ENCODE measurements around the gene SCN8A.

SCN8A gene

DNA sequence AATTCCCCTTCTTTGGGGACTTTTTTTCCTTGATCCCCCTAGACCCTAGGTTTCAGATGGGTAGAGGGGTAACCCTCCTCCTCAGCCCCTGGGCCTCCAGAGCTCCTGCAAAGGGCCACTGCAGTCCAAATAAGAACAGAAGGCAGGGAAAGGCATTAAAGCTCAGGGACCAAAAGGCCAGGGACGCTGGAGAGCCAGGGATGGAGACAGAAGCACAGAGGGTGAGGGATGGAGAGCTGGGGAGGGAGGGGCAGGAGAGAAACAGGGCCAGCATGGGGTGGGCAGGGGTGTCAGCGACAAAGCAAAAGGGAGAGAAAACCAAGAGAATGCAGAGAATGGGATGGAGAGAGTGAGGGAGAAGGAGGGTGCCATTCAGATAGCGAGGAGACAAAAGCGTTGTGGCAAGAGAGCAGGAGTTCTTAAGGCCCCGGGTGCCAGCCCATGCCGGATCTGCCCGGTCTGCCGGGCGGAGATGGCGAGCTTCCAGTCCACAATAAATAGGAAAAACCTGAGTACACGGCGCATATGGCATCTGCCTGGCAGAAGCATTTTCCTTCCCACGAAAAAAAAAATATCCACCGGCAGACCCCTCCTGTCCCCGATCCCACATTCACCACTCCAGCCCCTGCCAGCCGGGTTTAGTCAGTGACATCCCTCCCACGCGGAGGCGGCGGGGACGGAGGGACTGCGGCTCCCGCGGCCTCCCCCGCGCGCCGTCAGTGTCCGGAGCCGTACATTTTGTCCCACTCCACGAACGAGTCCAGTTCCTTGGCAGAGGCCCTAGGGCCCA is 228.9 kb downstream of the SCN8A start:
- in situ Hi-C loops (cut with MboI; ENCODE audit: low sequenced_read_pairs, unreplicated experiment), result no loop called here
- DNase-seq (ENCODE audit: low spot score), result no peak
- no peak for TF ChIP-seq CTCF (IDR thresholded peaks at IDR 0.05; ENCODE audit: borderline replicate concordance, control extremely low read depth, extremely low read depth, insufficient read depth, missing control alignments)

DNA sequence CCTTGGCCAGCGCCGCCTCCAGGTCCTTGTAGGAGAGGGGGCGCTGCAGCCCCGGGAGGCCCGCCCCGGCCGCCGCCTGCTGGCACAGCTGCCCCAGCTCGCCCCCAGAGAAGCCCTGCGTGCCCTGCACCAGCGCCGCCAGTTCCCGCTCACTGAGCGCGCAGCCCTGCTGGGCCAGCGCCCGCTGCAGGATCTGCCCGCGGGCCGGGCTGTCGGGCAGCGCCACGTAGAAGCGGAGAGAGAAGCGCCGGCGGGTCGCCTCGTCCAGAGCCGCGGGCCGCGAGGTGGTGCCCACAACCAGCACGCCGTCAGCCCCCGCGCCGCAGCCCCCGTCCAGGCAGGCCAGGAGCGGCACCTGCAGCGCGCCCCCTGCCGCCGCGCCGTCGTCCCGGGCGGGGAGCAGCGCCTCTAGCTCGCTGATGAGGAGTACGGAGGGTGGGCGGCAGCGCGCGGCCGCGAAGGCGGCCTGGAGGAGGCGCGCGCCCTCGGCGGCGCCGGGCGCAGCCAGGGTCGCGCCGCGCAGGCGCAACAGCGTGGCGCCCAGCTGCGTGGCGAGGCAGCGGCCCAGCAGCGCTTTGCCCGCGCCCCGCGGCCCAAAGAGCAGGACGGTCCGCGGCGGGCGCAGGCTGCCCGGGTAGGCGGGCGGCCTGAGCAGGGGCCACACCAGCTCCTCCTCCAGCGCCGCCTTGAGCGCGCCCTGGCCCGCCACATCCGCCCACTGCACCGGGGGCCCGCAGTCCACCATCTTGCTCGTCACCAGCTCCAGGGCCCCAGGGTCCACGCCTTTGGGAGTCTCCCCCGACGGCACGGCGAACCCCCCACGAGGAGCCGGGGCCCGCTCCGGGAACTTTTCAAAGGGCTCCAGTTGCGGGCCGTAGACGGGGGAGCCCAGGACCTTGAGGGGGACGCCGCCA is 229.8 kb downstream of the SCN8A start:
- peak; percentile 26 for TF ChIP-seq CTCF (IDR thresholded peaks at IDR 0.05; ENCODE audit: borderline replicate concordance, control extremely low read depth, extremely low read depth, insufficient read depth, missing control alignments)
- in situ Hi-C loops (cut with MboI; ENCODE audit: low sequenced_read_pairs, unreplicated experiment), result no loop called here
- peak; percentile 73 for DNase-seq (ENCODE audit: low spot score)

- TF ChIP-seq CTCF (IDR thresholded peaks at IDR 0.05; ENCODE audit: borderline replicate concordance, control extremely low read depth, extremely low read depth, insufficient read depth, missing control alignments), result no peak
- in situ Hi-C loops (cut with MboI; ENCODE audit: low sequenced_read_pairs, unreplicated experiment), result no loop called here
- no peak for DNase-seq (ENCODE audit: low spot score)
Observed at GRCh38 chr12:51821440-51822260, 230.6 kb downstream of the SCN8A start.

- in situ Hi-C loops (cut with MboI; ENCODE audit: low sequenced_read_pairs, unreplicated experiment), result no loop called here
- no peak for TF ChIP-seq CTCF (IDR thresholded peaks at IDR 0.05; ENCODE audit: borderline replicate concordance, control extremely low read depth, extremely low read depth, insufficient read depth, missing control alignments)
- no peak for DNase-seq (ENCODE audit: low spot score)
Observed at GRCh38 chr12:51822261-51822616, 231.2 kb downstream of the SCN8A start.

GRCh38 chr12:51822956-51823355 is 231.9 kb downstream of the SCN8A start:
- in situ Hi-C loops (cut with MboI; ENCODE audit: low sequenced_read_pairs, unreplicated experiment), result no loop called here
- TF ChIP-seq CTCF (IDR thresholded peaks at IDR 0.05; ENCODE audit: borderline replicate concordance, control extremely low read depth, extremely low read depth, insufficient read depth, missing control alignments), result no peak
- no peak for DNase-seq (ENCODE audit: low spot score)

Data from GM13976 (cell line).